Medulla oblongata (tissue), 1 donor: ENCODE data around the gene TAF10.

Experiments
- DNase-seq: peaks from one replicate; pipeline ENCODE4 v3.0.0-alpha.2; 2015; ENCODE audit errors: extremely low spot score

The TAF10 gene

DNA sequence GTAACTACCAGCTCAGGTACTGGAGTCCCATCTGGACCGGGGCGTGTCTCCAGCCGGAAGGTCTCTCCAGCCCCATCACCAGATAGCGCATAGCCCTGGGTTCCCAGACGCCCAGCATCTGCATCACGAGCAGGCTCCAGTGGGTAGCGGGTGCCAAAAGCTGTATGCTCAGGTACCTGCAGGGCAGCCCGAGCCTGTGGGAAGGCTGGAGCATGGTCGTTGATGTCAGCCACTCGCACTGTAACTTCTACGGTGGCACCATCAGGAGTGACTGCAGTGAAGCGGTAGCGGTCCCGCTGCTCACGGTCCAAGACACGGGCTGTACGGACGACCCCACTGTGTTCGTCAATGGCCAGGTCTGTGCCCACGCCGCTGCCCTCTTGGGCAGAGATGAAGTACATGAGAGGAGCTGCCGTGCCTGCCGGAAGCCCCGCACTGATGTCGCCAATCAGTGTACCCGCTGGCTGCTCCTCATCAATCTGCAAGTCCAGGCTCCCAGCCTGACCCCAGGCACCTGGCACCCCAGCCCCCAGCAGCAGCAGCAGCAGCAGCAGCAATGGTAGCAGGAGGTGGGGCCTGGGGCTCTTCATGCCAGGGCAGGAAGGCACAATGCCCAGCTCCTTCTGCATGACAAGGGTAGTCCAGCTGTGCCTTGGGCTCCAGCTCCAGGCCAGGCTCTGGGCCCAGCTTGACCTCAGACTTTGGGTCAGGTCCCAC lies 29.1 kb upstream of the TAF10 start:
- peak; percentile 50 for DNase-seq

DNA sequence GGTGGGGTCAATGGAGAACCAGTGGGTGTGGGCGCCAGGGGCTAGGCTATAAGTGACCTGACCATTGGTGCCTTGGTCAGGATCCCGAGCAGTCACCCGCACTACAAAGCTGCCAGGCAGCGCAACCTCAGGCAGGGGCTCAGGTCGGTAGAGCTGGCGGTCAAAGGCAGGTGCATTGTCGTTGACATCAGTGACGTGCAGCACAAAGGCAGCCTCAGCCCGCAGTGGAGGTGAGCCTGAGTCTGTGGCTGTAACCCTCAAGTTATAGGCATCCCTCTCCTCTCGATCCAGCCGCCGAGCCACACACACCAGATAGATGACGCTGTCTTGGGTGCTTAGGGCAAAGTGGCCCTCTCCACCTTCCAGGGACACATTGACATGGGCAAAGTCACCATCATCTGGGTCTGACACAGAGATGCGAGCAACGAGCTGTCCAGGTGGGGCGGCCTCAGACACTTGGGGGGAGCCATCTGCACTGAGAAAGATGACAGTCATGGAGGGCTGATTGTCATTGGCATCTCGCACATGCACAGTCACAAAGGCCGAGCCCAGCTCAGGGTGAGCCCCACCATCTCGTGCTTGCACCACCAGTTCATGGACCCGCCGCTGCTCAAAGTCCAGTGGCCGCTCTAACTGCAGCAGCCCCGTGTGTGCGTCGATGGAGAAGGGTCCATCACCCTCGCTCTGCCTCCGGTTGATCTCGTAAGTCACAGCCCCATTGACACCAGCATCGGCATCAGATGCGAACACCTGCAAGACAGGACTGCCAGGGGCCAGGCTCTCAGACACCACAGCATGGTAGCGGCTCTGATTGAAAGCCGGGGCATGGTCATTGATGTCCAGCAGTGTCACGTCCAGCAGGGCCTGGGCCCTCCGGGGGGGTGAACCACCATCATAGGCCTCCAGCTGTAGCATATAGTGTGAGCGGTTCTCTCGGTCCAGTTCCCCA lies 28.3 kb upstream of the TAF10 start:
- no peak for DNase-seq

DNA sequence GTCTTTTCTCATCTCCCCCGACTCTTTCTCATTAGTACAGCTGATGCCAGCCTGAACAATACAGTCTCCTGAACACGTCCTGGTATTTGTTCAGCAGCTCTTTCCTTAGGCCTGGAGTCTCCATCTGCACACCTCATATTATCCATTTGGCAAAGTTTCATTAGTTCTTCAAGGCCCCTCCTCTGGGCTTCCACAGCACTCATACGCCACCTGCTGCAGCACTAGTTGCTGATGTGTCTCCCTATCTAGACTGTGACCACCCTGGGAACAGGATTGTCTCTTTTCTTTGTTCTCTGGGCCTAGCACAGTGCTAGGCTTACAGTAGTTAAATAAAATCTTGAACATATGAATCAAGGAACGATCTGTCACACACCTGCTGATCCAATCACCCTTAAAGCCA lies 26.4 kb upstream of the TAF10 start:
- no peak for DNase-seq

DNA sequence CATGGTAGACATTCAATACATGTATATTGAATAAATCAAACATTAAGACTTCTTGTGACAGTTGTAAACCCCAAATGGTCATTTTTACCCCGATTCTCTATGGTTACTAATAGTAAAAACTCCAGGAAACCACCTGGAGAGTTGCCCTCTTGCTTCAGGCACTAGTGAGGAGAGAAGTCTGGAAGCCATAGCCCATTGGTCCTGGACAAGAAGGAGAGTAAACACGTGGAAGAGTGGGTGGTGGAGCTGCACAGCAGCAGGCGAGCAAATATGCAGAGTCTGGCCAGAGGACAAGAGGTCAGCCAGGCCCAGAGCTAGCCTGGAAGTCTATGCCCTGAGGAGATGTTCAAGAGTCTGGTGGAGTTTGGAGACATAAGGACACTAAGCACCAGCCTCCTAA lies 25.9 kb upstream of the TAF10 start:
- DNase-seq, result peak; percentile 57

DNA sequence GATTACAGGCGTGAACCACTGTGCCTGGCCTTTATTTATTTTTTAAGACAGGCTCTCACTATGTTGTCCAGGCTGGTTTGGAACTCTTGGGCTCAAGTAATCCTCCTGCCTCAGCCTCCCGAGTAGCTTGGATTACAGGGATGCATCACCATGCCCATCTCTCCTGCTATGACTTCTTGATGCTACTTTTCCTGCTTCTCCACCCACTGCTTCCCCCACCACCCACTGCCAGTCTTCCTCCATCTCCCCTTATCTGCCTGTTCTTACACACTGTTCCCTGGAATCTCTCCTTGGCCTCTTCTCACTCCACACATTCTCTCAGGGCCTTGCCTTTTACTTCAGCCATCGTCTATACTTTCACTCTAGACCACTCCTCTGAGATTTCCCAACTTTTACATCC lies 24.5 kb upstream of the TAF10 start:
- DNase-seq, result no peak

DNA sequence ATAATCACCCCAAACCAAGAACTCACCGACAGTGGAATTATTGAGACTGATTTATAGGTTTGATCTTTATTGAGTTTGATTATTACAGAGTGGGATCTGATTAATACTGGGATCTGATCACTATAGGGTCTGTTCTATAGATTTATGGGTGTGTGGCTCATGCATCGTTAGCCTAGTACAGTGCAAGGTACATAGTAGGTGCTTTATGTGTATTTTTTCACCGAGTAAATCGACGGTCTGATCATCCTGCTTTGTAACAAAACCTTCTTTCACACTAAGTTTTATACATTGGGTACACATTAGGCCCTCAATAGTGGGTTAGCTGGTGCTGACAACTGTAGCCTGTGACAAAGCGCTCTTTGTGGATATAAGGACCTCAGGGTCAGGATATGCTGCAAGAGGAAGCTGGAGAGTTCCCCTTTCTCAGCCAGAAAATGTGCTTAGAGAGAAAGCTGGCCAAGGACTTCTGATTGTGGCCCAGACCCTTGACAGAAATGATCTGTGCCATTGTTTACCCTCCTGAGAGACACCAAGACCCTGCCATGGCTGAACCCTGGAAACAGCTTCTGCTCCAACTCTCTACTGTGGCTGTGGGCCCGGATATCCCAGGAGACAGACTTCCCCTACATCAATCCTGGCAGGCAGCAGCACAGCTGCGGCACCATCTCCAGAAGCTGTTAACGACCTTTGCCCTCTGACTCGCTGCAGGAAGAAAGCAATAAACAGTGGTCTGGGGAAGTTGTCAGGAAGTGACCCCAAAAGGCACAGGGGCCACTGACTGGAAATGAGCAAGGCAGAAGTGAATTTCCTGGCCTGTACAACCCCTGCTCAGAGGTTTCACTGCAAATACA lies 23.3 kb upstream of the TAF10 start:
- DNase-seq, result peak; percentile 86

DNA sequence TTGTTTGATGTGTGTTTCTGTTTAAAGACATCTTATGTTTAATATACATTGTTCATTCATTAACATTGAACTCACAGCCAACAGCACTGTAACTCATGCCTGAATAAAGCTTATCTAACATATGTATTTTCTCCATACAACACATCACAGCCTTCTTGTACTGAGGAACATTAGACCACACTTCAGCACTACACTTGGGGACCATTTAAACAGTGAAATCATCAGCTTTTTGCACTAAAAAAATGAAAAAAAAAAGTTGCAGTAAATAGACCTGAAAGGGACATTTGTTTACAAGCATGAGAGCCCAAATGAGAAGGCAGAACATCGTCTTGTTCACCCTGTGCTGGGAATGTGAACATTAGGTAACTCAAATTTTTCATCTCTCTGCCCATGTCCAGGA lies 22.5 kb upstream of the TAF10 start:
- no peak for DNase-seq

DNA sequence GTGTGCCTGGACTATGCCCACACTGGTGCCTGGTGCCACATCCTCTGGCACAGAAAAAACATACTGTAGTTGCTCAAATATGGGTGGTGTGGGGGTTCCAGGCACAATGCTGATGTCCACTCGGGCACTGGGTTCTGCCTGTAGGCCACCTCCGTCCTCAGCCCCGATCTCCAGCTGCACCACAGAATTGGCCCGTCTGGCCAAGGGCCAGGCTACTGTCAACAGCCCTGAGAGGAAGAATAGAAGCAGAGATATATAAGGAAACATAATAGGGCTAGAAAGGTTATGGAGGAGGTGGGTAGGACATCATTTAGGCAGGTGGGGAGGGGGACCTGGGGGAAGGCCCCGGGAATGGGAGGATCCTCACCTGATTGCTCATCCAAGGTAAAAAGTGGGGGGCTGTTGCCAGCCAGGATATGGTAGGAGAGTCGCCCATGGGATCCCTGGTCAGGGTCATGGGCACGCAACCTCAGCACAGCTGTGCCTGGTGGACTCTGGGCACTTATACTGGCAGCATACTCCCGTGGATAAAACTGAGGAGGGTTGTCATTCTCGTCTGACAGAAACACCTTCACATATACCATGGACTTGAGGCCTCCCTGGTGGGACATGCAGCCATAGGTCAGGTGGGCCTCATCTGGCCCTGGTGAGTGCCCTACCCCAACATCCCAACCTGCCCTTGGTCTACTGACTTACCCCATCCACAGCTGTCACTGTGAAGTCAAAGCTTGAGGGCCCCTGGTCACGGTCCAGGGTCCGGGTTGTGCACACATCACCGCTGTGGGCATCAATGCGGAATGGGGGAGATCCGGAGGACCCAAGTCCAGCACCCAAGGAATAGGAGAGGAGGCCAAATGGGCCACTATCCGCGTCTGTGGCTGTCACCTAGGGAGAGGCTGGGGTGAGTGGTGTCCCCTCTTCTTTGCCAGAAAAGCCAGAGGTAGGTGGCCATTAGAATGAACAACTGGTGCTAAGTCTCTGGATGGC lies 21.7 kb upstream of the TAF10 start:
- DNase-seq, result no peak

DNA sequence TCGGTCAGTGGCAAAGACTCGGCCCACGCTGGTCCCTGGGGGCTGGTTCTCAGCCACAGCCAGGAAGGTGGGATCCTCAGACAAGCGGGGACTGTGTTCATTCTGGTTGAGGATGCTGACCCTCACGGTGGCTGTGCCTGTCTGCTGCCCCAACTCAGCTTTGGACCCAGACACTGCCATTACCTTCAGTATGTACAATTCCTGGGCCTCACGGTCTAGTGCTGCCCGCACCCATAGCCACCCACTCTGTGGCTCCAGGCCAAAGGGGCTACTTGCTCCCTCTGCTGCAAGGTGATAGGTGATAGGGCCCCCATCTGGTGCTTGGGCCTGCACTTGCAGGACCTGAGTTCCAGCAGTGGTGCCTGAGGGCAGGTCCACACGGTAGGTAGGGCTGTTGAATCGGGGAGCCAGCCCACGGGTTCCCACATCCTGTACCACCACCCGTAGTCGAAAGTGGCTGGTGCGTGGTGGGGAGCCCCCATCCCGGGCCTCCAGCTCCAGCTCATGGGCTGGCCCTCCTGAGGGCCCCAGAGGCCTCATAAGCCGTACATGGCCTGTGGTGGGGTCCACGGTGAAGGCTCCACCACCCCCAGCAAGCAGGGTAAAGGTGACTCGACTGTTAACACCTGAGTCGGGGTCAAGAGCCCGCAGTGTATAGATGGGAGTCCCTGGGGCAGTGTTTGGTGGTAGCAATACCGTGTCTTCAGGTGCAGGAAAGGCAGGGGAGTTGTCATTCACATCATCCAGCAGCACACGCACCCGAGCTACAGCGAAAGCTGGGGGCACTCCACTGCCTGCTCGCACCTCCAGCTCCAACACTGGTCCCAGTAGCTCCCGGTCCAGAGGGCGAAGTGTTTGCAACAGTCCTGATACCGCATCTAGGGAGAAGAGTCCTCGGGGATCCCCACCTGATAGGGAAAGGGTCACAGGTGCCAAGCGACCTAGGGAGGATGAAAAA lies 20.4 kb upstream of the TAF10 start:
- no peak for DNase-seq

DNA sequence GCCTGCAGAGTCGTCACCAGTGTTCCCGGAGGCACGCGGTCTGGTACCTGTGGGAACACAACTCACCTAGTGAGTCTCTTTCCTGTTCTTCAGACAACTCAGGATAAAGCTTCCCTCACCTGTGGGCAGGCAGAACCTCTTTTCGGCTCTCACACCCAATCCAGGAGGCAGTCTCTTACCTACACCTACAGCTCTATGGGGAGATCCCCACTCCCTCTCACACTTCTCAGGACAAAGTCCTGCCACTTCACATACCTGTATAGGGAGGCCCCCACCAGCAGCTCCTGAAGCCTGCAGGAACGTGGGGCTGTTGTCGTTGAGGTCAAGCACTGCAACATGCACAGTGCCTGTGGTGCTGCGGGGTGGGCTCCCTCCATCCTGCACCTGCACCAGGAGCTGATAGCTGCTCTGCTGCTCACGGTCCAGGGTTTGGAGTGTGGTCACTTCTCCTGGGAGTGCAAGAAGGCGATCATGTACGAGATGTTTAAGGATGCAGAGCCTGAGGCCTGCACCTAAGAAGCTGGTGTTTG lies 19.4 kb upstream of the TAF10 start:
- no peak for DNase-seq

DNA sequence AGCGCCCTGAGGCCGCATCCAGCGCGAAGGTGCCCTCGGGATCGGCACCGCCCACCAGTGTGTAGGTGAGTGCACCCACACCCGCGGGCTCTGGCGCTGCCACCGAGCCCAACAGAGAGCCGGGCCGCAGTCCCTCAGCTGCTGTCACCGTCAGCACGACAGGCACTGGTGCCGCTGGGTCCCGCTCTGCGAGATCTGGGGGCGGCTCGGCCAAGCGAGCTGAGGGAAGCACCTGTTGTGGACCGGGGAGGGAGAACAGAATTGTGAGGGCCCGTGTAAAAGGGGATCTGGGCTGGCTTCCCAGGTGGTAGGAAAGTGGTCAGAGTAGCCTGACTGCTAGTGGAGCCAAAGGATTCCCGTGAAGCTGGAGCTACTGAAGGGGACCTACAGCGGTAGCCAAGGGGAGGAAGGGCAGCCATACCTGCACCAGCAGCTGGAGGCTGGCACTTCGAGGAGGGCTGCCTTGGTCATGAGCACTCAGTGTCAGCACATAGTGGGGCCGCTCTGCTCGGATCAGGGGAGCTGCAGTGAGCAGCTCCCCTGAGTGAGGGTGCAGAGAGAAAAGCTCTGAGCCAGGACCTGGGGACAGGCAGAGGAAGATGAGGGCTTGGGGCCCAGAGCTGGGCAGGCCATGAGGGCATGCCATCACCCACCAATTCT lies 18.7 kb upstream of the TAF10 start:
- no peak for DNase-seq

DNA sequence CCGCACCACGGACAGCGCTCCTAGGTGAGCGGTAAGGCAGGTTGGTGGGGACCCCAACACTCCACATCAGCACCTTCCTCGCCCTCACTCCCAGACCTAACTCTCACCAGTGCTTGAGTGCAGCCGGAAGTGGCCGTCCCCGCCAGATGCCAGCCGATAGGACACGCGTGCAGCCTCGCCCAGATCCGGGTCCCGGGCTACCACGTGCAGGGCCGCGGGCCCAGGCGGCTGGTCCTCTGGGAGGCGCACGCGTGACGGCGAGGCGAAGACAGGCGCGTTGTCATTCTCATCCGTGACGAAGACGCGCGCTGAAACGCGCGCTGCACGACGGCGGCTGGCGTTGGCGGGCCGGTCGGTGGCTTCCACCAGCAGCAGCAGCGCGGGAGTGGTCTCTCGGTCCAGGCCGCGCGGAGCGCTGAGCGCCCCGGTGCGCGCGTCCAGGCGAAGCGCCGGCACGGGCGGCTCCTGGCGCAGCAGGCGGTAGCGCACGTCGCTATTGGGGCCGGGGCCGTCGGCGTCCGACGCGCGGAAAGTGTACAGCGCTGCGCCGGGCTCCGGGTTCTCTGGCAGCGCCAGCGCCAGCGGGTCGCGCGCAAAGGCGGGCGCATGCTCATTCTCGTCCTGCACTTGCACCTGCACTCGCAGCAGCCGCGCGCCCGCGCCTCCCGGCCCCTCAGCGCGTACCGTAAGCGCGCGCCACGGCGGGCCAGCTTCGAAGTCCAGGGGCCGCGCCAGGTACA lies 18.0 kb upstream of the TAF10 start:
- no peak for DNase-seq

DNA sequence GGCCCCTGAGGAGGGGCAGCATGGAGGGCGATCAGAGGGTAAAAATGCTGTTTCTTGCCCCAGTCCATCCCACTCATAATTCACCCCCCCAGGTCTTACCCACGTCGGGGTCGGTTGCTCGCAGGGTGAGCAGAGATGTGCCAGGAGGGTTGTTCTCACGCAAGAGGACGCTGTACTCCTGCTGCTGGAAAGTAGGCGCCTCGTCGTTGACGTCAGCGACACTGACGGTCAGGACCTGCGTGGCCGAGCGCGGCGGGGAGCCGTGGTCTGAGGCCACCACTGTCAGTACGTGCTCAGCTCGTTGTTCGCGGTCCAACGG lies 17.5 kb upstream of the TAF10 start:
- no peak for DNase-seq

DNA sequence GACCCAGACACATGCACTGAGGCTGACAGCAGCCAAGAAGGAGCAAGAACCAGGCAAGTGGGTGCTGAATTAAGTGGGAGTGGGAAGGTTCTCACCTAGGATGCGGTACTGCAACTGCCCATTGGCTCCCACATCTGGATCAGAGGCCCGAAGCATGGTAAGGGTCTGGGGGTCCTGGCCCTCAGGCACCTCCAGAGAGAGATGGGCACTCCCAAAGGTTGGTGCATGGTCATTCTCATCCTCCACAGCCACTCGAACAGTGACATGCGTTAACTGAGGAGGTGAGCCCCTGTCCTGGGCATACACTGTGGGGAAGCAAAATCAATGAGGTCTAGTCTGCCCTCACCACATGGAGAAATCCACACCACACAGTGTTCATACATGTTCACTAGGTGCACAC lies 16.5 kb upstream of the TAF10 start:
- no peak for DNase-seq

DNA sequence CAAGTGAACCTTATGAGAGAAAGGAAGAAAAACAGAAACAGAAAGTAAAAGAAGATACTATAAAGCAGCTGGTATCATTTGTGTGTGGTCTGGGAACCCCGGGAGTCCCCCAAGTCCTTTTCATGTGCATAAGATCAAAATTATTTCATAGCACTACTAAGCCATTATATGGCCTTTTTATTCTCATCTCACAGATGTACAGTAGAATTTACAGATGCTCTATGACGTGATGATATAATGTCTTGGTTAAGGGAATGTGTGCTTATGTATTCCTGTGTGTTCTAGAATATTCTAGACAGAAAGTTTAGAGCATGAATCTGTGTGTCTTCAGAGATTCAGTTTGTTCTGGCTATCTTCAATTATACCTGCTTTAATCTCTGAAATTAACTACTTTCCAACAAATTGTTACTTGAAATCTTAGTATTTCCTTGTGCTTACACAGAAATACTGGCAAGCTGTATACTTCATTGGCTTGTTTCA lies 15.8 kb upstream of the TAF10 start:
- no peak for DNase-seq

DNA sequence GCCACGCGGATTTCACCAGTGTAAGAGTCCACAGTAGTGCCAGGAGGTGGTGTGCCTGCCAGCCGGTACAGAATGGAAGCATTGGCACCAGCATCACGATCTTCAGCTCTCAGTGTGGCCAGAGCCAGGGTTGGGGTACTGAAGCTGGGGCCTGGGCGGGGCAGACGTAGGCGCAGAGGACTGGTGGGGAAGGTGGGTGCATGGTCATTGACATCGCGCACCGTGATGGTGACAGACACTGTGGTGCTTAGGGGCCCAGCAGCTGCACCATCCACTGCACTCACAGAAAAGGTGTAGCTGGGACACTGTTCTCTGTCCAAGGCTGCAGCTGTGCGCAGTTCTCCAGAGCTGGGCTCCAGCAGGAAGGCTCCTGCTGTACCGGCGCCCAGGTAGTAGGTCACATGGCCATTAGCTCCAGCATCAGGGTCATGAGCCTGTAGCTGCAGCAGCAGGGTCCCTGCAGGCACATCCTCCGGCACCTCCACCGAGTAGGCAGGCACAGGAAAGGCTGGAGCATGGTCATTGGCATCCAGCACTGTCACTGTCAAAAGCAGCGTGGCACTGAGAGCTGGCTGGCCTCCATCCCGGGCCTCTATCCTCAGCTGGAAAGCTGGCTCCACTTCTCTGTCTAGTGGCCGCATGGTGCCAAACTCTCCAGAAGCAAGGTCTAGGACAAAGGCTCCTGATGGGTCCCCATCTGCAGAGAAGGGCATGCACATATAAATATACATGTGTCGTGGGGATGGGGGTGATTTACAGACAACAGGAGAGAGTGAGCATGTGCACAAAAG lies 15.2 kb upstream of the TAF10 start:
- peak; percentile 61 for DNase-seq

DNA sequence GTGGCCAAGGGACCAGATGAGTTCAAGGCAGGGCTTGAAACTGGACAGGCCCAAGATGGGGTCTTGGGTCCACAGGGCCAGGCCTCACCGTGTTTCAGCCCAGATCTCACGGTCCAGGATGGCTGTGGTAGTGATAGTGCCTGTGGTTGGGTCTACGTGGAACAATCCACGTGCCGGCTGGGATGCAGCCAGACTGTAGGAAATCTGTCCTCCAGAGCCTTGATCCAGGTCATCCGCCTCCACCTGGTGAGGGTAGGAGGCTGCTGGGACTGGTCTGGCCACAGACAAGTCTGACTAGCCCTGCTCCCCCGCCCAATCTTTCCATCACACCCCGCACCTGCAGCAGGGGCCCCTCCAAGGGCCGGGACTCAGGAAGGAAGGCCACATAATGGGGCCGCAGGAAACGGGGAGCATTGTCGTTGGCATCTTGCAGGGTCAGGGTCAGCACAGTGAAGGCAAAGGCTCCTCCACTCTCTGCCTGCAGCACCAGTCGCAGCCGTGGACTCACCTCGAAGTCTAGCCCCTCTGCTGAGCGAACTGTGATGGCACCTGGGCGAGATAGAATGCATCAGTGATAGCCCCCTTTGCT lies 13.9 kb upstream of the TAF10 start:
- no peak for DNase-seq
